Ramos (cell line): ENCODE measurements around the gene S100A9.

Experiments used
- in situ Hi-C: fragments of 300-500 bp; cut with MboI; formaldehyde crosslinking; loops from one replicate; pipeline ENCODE4 v1.14.3; 2022; ENCODE audit warnings: low sequenced_read_pairs; ENCODE audit not compliant: unreplicated experiment

The S100A9 gene

GRCh38 chr1:153384958-153385580 lies 27.4 kb downstream of the S100A9 start:
- in situ Hi-C loops, result no loop called here

- in situ Hi-C loops, result no loop called here
These were observed 28.8 kb downstream of the S100A9 start for GRCh38 chr1:153386500-153386901.

GRCh38 chr1:153387001-153387400 lies 29.3 kb downstream of the S100A9 start:
- in situ Hi-C loops, result no loop called here

GRCh38 chr1:153387785-153388184 lies 30.1 kb downstream of the S100A9 start:
- in situ Hi-C loops, result no loop called here

GRCh38 chr1:153389401-153389800 lies 31.7 kb downstream of the S100A9 start:
- in situ Hi-C loops, result no loop called here

GRCh38 chr1:153389973-153390879 lies 32.6 kb downstream of the S100A9 start:
- in situ Hi-C loops, result no loop called here

- in situ Hi-C loops, result no loop called here
These were observed 33.5 kb downstream of the S100A9 start, which contains the start of gene S100A8 for GRCh38 chr1:153390938-153391710. S100A8 (minus strand) TSS chr1:153391073; CDS start chr1:153390535, 538 bp downstream.

GRCh38 chr1:153392258-153392657 lies 34.6 kb downstream of the S100A9 start:
- in situ Hi-C loops, result no loop called here

GRCh38 chr1:153392822-153393221 lies 35.2 kb downstream of the S100A9 start:
- in situ Hi-C loops, result no loop called here

- in situ Hi-C loops, result no loop called here
These were observed 36.3 kb downstream of the S100A9 start for GRCh38 chr1:153393926-153394325.

GRCh38 chr1:153394391-153394790 lies 36.7 kb downstream of the S100A9 start:
- in situ Hi-C loops, result no loop called here

GRCh38 chr1:153395136-153395685 lies 37.6 kb downstream of the S100A9 start:
- in situ Hi-C loops, result no loop called here

GRCh38 chr1:153395776-153396175 lies 38.1 kb downstream of the S100A9 start:
- in situ Hi-C loops, result no loop called here

GRCh38 chr1:153396461-153396860 lies 38.8 kb downstream of the S100A9 start:
- in situ Hi-C loops, result no loop called here

- in situ Hi-C loops, result no loop called here
These were observed 39.6 kb downstream of the S100A9 start for GRCh38 chr1:153397051-153397923.

- in situ Hi-C loops, result no loop called here
These were observed 40.4 kb downstream of the S100A9 start for GRCh38 chr1:153397924-153398651.

- in situ Hi-C loops, result no loop called here
These were observed 41.9 kb downstream of the S100A9 start for GRCh38 chr1:153399401-153400055.

GRCh38 chr1:153400244-153400643 lies 42.6 kb downstream of the S100A9 start:
- in situ Hi-C loops, result no loop called here
